H9 (cell line): ENCODE measurements around the gene APOA4. TPM values are rescaled to one million over a fixed set of nuclear protein-coding genes. Genes with fewer than 3 reads are reported as not detected.

ENCODE experiments used
- DNase-seq: peaks from one replicate; pipeline ENCODE4 v3.0.0-alpha.2; 2017
- H2AFZ ChIP-seq: one replicate; pipeline ENCODE4 v1.6.1; 2013; ENCODE audit warnings: mild to moderate bottlenecking, low read length, control low read depth, moderate library complexity
- H2AK5ac ChIP-seq: 2 replicates; pipeline ENCODE4 v1.6.1; 2013; ENCODE audit warnings: low read length, control low read depth, mixed read lengths; ENCODE audit not compliant: insufficient read length
- H2BK120ac ChIP-seq: one replicate; pipeline ENCODE4 v1.6.1; 2013; ENCODE audit warnings: low read depth, mild to moderate bottlenecking, low read length, control low read depth, inconsistent platforms; ENCODE audit not compliant: poor library complexity, severe bottlenecking
- H2BK12ac ChIP-seq: 2 replicates; pipeline ENCODE4 v1.6.1; 2013; ENCODE audit warnings: low read length, control low read depth, mixed read lengths, low read depth; ENCODE audit not compliant: insufficient read length
- H2BK15ac ChIP-seq: 2 replicates; pipeline ENCODE4 v1.6.1; 2013; ENCODE audit warnings: low read depth, low read length, control low read depth
- H2BK20ac ChIP-seq: one replicate; pipeline ENCODE4 v1.6.1; 2013; ENCODE audit warnings: low read depth, mild to moderate bottlenecking, low read length, control low read depth, inconsistent platforms; ENCODE audit not compliant: poor library complexity, severe bottlenecking
- H2BK5ac ChIP-seq: 2 replicates; pipeline ENCODE4 v1.6.1; 2013; ENCODE audit warnings: low read length, control low read depth, mixed read lengths; ENCODE audit not compliant: insufficient read length
- H3K14ac ChIP-seq: 2 replicates; pipeline ENCODE4 v1.6.1; 2013; ENCODE audit warnings: low read length, control low read depth; ENCODE audit not compliant: insufficient read depth
- H3K18ac ChIP-seq: 2 replicates; pipeline ENCODE4 v1.6.1; 2013; ENCODE audit warnings: low read depth, mild to moderate bottlenecking, mixed read lengths, low read length, control low read depth; ENCODE audit not compliant: insufficient read length
- H3K23ac ChIP-seq: 2 replicates; pipeline ENCODE4 v1.6.1; 2013; ENCODE audit warnings: low read length, control low read depth, mixed read lengths, low read depth; ENCODE audit not compliant: insufficient read length
- H3K23me2 ChIP-seq: 2 replicates; pipeline ENCODE4 v1.6.1; 2013; ENCODE audit warnings: low read depth, mild to moderate bottlenecking, mixed read lengths, low read length, control low read depth; ENCODE audit not compliant: insufficient read length, poor library complexity, severe bottlenecking
- H3K27ac ChIP-seq: 2 replicates; pipeline ENCODE4 v1.5.1; 2013; ENCODE audit warnings: low read length, control low read depth, mixed read lengths, low read depth; ENCODE audit not compliant: insufficient read length
- H3K27me3 ChIP-seq: 2 replicates; pipeline ENCODE4 v1.6.1; 2013; ENCODE audit warnings: low read length, control low read depth, inconsistent platforms; ENCODE audit not compliant: insufficient read depth
- H3K4ac ChIP-seq: 2 replicates; pipeline ENCODE4 v1.6.1; 2013; ENCODE audit warnings: low read depth, mild to moderate bottlenecking, control low read depth, inconsistent platforms, low read length, moderate library complexity
- H3K4me1 ChIP-seq: 2 replicates; pipeline ENCODE4 v1.6.1; 2013; ENCODE audit warnings: low read length, control low read depth, inconsistent platforms; ENCODE audit not compliant: insufficient read depth
- H3K4me2 ChIP-seq: 2 replicates; pipeline ENCODE4 v1.6.1; 2013; ENCODE audit warnings: low read length, control low read depth, mixed read lengths; ENCODE audit not compliant: insufficient read length, insufficient read depth
- H3K56ac ChIP-seq: 2 replicates; pipeline ENCODE4 v1.6.1; 2013; ENCODE audit warnings: low read depth, mild to moderate bottlenecking, mixed read lengths, low read length, control low read depth; ENCODE audit not compliant: insufficient read length
- H3K79me1 ChIP-seq: 2 replicates; pipeline ENCODE4 v1.6.1; 2013; ENCODE audit warnings: low read depth, mild to moderate bottlenecking, moderate library complexity, low read length, control low read depth, inconsistent platforms; ENCODE audit not compliant: insufficient read depth, poor library complexity, severe bottlenecking
- H3K79me2 ChIP-seq: 2 replicates; pipeline ENCODE4 v1.6.1; 2013; ENCODE audit warnings: low read length, control low read depth, inconsistent platforms; ENCODE audit not compliant: insufficient read depth
- H3K9ac ChIP-seq: 2 replicates; pipeline ENCODE4 v1.6.1; 2013; ENCODE audit warnings: low read length, control low read depth, mixed read lengths; ENCODE audit not compliant: insufficient read length; ENCODE audit errors: extremely low read depth
- H3K9me3 ChIP-seq: one replicate; pipeline ENCODE4 v1.6.1; 2013; ENCODE audit warnings: low read depth, low read length, inconsistent platforms; ENCODE audit not compliant: control insufficient read depth
- H3T11ph ChIP-seq: one replicate; pipeline ENCODE4 v1.6.1; 2013; ENCODE audit warnings: mild to moderate bottlenecking, low read length, control low read depth, inconsistent platforms
- H4K20me1 ChIP-seq: one replicate; pipeline ENCODE4 v1.6.1; 2013; ENCODE audit not compliant: control insufficient read depth, insufficient read length, insufficient read depth
- H4K5ac ChIP-seq: 2 replicates; pipeline ENCODE4 v1.6.1; 2013; ENCODE audit warnings: low read depth, mild to moderate bottlenecking, mixed read lengths, low read length, control low read depth; ENCODE audit not compliant: insufficient read length
- H4K8ac ChIP-seq: replicated peaks from 2 replicates; pipeline ENCODE4 v1.6.1; 2013; ENCODE audit warnings: low read length, control low read depth, mixed read lengths, low read depth; ENCODE audit not compliant: insufficient read length
- H4K91ac ChIP-seq: 2 replicates; pipeline ENCODE4 v1.6.1; 2013; ENCODE audit warnings: low read depth, mild to moderate bottlenecking, moderate library complexity, mixed read lengths, low read length, control low read depth; ENCODE audit not compliant: insufficient read length
- H3K27ac Mint-ChIP-seq, 3 experiments: 2 replicates in 2 of 3; 3 replicates in 1 of 3; pipeline ENCODE4 v1.8.0; 2020 to 2021; ENCODE audit warnings: mixed read lengths in 3 of 3, mild to moderate bottlenecking in 1 of 3, moderate library complexity in 1 of 3
- H3K27me3 Mint-ChIP-seq: 2 replicates; pipeline ENCODE4 v1.8.0; 2021; ENCODE audit warnings: low read depth, mild to moderate bottlenecking, moderate library complexity, mixed read lengths
- H3K36me3 Mint-ChIP-seq, 3 experiments: 2 replicates in 2 of 3; 3 replicates in 1 of 3; pipeline ENCODE4 v1.8.0; 2020 to 2021; ENCODE audit warnings: low read depth in 3 of 3, mixed read lengths in 3 of 3; ENCODE audit not compliant: insufficient read depth in 1 of 3
- H3K4me1 Mint-ChIP-seq, 2 experiments: 2 replicates each; pipeline ENCODE4 v1.8.0; 2020; ENCODE audit warnings: mixed read lengths in 2 of 2
- H3K4me3 Mint-ChIP-seq, 2 experiments: 2 replicates in 1 of 2; 3 replicates in 1 of 2; pipeline ENCODE4 v1.8.0; 2020 to 2021; ENCODE audit warnings: mild to moderate bottlenecking in 2 of 2, mixed read lengths in 2 of 2, moderate library complexity in 1 of 2
- H3K9me3 Mint-ChIP-seq, 2 experiments: 2 replicates in 1 of 2; 3 replicates in 1 of 2; pipeline ENCODE4 v1.8.0; 2020; ENCODE audit warnings: mild to moderate bottlenecking in 2 of 2, mixed read lengths in 2 of 2, moderate library complexity in 1 of 2
- WGBS: extraction: QIAGEN DNeasy Blood & Tissue Kit; methylation state at CpG from one replicate; pipeline ENCODE4 v1.1.7; 2013; ENCODE audit warnings: missing lambda C conversion rate, low lambda C conversion rate, mixed read lengths; ENCODE audit not compliant: insufficient read length; ENCODE audit errors: extremely low coverage; 5-methylcytosine and 5-hydroxymethylcytosine counted together
- total RNA-seq: library from RNA; stranded (reverse); gene quantifications from 2 replicates; pipeline ENCODE4 v1.2.1, GENCODE V29; 2021
- TF ChIP-seq, protein P1 (sequence below): fragments of 200-600 bp; sonication (generic); conservative IDR thresholded peaks from 3 replicates; pipeline ENCODE4 v1.8.0; 2021; ENCODE audit warnings: antibody characterized with exemption, mild to moderate bottlenecking

The APOA4 gene
- total RNA-seq, 1 experiment from 2014 or later: not detected

DNA sequence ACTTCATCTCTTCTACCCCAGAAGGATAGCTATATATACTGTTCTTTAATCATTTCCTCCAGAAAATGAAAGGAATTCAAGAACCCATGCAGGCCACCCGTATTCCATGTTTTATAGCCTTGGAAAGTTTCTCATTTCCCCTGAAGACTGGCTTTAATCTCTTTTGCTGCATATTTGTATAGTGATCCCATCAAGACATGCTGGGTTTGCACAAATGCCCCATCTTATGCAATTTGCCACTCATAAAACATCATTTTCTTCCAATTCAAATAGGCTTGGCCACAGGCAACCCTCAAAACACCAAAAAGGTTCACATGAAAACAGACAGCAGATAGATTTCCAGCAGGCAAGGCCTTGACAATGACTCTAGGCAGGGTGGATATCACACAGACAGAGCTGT is 42.6 kb upstream of the APOA4 start:
- WGBS: no CpG with 5 or more reads among the region's 1 CpG

More for the DNA sequence above, 42.6 kb upstream of the APOA4 start:
- Histone ChIP-seq H2BK20ac (no peak overlapping the region), H3K4me2 (no peak overlapping the region), H3K56ac (no peak overlapping the region), H4K91ac (no peak overlapping the region), H4K5ac (no peak overlapping the region), H3K14ac (no peak overlapping the region), H3K18ac (no peak overlapping the region), H2BK5ac (no peak overlapping the region), H4K20me1 (peaks cover 2% of the 10 kb centered on the region), H3T11ph (no peak overlapping the region), H4K8ac (no peak overlapping the region), H3K9me3 (no peaks in the 10 kb centered on the region), H3K9ac (no peak overlapping the region), H3K79me2 (no peaks in the 10 kb centered on the region), H3K27ac (no peak overlapping the region), H3K23ac (no peak overlapping the region), H2BK12ac (no peak overlapping the region), H2AK5ac (no peak overlapping the region), H3K4ac (no peak overlapping the region), H3K4me1 (no peaks in the 10 kb centered on the region), H2BK15ac (no peak overlapping the region), H2BK120ac (no peak overlapping the region), H2AFZ (no peak overlapping the region), H3K23me2 (no peaks in the 10 kb centered on the region), H3K79me1 (no peaks in the 10 kb centered on the region), H3K27me3 (no peaks in the 10 kb centered on the region)
- H3K27ac Mint-ChIP-seq: no peak overlapping the region
- no peaks in the 10 kb centered on the region for H3K27me3 Mint-ChIP-seq
- H3K9me3 Mint-ChIP-seq: no peaks in the 10 kb centered on the region
- H3K4me1 Mint-ChIP-seq: no peaks in the 10 kb centered on the region
- TF ChIP-seq, protein P1, sequence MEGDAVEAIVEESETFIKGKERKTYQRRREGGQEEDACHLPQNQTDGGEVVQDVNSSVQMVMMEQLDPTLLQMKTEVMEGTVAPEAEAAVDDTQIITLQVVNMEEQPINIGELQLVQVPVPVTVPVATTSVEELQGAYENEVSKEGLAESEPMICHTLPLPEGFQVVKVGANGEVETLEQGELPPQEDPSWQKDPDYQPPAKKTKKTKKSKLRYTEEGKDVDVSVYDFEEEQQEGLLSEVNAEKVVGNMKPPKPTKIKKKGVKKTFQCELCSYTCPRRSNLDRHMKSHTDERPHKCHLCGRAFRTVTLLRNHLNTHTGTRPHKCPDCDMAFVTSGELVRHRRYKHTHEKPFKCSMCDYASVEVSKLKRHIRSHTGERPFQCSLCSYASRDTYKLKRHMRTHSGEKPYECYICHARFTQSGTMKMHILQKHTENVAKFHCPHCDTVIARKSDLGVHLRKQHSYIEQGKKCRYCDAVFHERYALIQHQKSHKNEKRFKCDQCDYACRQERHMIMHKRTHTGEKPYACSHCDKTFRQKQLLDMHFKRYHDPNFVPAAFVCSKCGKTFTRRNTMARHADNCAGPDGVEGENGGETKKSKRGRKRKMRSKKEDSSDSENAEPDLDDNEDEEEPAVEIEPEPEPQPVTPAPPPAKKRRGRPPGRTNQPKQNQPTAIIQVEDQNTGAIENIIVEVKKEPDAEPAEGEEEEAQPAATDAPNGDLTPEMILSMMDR: no peak
- H3K36me3 Mint-ChIP-seq: peaks cover 20 to 69% (median 62%) of the 10 kb centered on the region in 3 experiments; a peak in 6 of 7 replicates
- no peak overlapping the region for H3K4me3 Mint-ChIP-seq
- DNase-seq: no peak
